CD4-positive, alpha-beta T cell treated with Interleukin-15 for 1 hour (primary cell): ENCODE data around the gene ZNF776.
"Not testable (repeated sequence)": the region's sequence is repeated elsewhere in the genome, so short reads cannot be mapped to it uniquely, and the experiment has no call there.

Experiments
- DNase-seq: peaks from one replicate; pipeline ENCODE4 v3.0.0-alpha.2; 2020

Gene ZNF776

GRCh38 chr19:57746580-57747471, at the start of gene ZNF776:
TSS of gene ZNF776 (plus strand) at chr19:57746815. CDS start at chr19:57747059, 244 bp downstream.
- peak; percentile 87 for DNase-seq

GRCh38 chr19:57701625-57702024, 45.0 kb upstream of the ZNF776 start:
- no peak for DNase-seq

- no peak for DNase-seq
Measured at GRCh38 chr19:57706346-57706745, 40.3 kb upstream of the ZNF776 start.

- DNase-seq: peak; percentile 72
Measured at GRCh38 chr19:57708641-57709361, 37.8 kb upstream of the ZNF776 start, which contains the start of gene ZNF154. TSS of gene ZNF154 (minus strand) at chr19:57709204. CDS start at chr19:57708971, 233 bp downstream.

- no peak for DNase-seq
Measured at GRCh38 chr19:57709616-57710015, 37.0 kb upstream of the ZNF776 start.

- no peak for DNase-seq
Measured at GRCh38 chr19:57712222-57712621, 34.4 kb upstream of the ZNF776 start.

GRCh38 chr19:57719424-57719823, 27.2 kb upstream of the ZNF776 start:
- DNase-seq: no peak

GRCh38 chr19:57719901-57720519, 26.6 kb upstream of the ZNF776 start:
- DNase-seq: no peak

GRCh38 chr19:57720878-57721277, 25.7 kb upstream of the ZNF776 start:
- no peak for DNase-seq

- DNase-seq: peak; percentile 47
Measured at GRCh38 chr19:57738320-57738719, 8.3 kb upstream of the ZNF776 start.

GRCh38 chr19:57738770-57739169, 7.8 kb upstream of the ZNF776 start:
- not testable (repeated sequence) for DNase-seq

- no peak for DNase-seq
Measured at GRCh38 chr19:57747472-57747807, 825 bp downstream of the ZNF776 start.

GRCh38 chr19:57748029-57748428, 1.4 kb downstream of the ZNF776 start:
- no peak for DNase-seq

GRCh38 chr19:57754091-57754673, 7.6 kb downstream of the ZNF776 start:
- no peak for DNase-seq

- DNase-seq: no peak
Measured at GRCh38 chr19:57755031-57755430, 8.4 kb downstream of the ZNF776 start.

- no peak for DNase-seq
Measured at GRCh38 chr19:57757941-57758340, 11.3 kb downstream of the ZNF776 start.

- no peak for DNase-seq
Measured at GRCh38 chr19:57759096-57759495, 12.5 kb downstream of the ZNF776 start.

- DNase-seq: peak; percentile 89
Measured at GRCh38 chr19:57769345-57770131, 22.9 kb downstream of the ZNF776 start, which contains the start of gene ZNF586. TSS of gene ZNF586 (plus strand) at chr19:57769676. CDS start at chr19:57769843, 167 bp downstream.

GRCh38 chr19:57771417-57771816, 24.8 kb downstream of the ZNF776 start:
- no peak for DNase-seq

- DNase-seq: no peak
Measured at GRCh38 chr19:57773488-57773887, 26.9 kb downstream of the ZNF776 start.

- DNase-seq: no peak
Measured at GRCh38 chr19:57776764-57777296, 30.2 kb downstream of the ZNF776 start.

- DNase-seq: no peak
Measured at GRCh38 chr19:57778336-57778735, 31.7 kb downstream of the ZNF776 start.
